ENCODE measurements around the gene MYL9.

Gene MYL9

DNA sequence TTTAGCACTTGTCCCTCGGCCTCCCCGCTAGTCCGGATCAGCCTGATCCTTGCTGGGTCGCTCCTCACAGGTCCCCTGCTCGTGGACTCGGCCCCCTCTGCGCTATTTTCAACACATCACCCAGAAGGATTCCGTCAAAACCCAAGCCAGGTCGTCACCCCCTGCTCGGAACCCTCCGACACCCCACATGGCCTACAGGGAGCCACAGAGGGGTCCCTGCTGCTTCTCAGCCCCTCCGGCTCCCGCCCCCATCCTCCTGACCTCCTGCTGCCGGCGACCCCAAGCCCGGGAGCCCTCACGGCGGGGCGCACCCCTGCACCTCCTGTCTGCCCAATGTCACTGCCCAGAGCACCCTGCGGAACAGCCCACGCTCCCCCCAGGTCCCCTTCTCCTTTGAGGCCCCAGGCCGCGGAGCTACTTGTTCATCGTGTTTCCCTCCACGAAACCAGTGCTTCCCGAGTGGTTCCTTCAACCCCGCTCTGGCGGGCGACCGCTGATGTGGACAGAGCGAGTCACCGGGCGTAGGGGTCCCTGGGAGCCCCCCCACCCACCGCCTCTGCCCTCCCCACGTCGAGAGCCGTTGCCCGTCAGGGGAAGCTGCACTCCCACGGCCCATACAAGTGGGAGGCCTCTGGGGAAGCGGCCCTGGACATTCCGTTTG is 638 bp upstream of the MYL9 start:
- H3K27ac ChIP-seq = peak overlapping the region; percentile 39; the same call in 1 of the 2 replicates
- TF ChIP-seq, protein P1, sequence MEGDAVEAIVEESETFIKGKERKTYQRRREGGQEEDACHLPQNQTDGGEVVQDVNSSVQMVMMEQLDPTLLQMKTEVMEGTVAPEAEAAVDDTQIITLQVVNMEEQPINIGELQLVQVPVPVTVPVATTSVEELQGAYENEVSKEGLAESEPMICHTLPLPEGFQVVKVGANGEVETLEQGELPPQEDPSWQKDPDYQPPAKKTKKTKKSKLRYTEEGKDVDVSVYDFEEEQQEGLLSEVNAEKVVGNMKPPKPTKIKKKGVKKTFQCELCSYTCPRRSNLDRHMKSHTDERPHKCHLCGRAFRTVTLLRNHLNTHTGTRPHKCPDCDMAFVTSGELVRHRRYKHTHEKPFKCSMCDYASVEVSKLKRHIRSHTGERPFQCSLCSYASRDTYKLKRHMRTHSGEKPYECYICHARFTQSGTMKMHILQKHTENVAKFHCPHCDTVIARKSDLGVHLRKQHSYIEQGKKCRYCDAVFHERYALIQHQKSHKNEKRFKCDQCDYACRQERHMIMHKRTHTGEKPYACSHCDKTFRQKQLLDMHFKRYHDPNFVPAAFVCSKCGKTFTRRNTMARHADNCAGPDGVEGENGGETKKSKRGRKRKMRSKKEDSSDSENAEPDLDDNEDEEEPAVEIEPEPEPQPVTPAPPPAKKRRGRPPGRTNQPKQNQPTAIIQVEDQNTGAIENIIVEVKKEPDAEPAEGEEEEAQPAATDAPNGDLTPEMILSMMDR (conservative IDR thresholded peaks at IDR 0.05) = no peak

DNA sequence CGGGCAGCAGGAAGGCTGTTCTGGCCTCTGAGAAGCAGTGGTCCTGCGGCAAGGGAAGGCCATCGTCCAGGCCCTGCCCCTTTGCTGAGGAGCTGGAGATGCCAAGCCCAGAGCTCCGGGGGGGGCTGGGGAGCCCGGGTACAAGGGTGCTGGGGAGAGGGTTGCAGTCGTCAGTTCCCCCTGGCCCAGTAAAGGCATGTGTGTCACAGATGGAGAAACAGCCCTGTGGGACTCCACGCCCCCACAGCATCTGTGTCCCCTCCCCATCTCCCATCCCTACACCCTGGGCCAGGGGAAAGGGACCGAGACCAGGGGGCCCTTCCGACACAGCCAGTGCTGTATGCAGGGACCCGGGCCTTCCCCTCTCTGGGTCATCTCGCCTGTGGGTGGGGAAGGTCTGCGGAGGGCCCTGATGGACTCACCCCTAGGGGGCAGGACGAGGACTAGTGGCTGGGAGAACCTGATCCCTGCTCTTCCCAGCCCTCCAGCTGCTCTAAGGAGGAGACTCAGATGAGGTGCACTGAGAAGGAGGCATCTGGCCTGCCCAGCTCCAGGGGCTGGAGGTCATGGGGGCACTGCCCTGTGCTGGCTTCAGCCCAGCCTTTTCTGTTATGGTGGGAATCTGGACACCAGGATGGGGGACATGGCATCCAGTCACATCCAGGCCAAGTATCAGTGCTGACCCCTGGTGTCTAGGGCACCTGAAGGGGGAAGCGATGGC is 609 bp downstream of the MYL9 start:
- TF ChIP-seq, protein P1 (conservative IDR thresholded peaks at IDR 0.05) = peak; percentile 44
- H3K27ac ChIP-seq = peak overlapping the region; percentile 39; the same call in 1 of the 2 replicates

DNA sequence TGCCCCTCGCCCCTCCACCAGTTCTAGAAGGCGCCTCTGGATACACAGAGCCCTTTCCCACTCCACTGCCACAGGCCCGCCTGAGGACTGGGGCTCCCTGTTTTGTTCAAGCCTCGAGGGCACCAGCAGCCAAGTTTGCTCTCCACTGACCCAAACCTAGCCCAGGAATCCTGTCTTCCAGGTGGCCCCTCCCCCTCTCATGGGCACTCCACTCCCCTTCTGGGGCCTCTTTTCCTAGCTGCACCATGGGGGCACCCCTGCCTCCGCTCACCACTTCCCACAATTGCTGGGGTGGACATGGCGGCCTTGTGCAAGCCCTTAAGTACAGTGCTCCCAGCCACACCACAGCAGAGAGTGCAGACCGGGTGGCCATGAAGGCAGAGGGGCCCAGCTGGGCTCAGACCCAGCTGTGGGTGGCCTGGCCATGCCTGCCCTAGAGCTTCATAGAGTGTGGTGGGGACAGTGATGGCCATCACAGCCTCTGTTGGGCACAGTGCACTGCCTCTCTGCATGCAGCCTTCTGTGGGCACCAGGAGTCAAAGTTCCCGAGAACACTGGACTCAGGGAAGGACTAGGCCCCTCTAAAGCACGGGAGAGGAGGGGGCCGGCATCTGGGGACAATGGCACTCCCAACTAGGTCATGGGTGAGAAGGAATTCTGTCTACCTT is 1.3 kb downstream of the MYL9 start:
- TF ChIP-seq, protein P1 (conservative IDR thresholded peaks at IDR 0.05) = no peak
- H3K27ac ChIP-seq = no peak overlapping the region

DNA sequence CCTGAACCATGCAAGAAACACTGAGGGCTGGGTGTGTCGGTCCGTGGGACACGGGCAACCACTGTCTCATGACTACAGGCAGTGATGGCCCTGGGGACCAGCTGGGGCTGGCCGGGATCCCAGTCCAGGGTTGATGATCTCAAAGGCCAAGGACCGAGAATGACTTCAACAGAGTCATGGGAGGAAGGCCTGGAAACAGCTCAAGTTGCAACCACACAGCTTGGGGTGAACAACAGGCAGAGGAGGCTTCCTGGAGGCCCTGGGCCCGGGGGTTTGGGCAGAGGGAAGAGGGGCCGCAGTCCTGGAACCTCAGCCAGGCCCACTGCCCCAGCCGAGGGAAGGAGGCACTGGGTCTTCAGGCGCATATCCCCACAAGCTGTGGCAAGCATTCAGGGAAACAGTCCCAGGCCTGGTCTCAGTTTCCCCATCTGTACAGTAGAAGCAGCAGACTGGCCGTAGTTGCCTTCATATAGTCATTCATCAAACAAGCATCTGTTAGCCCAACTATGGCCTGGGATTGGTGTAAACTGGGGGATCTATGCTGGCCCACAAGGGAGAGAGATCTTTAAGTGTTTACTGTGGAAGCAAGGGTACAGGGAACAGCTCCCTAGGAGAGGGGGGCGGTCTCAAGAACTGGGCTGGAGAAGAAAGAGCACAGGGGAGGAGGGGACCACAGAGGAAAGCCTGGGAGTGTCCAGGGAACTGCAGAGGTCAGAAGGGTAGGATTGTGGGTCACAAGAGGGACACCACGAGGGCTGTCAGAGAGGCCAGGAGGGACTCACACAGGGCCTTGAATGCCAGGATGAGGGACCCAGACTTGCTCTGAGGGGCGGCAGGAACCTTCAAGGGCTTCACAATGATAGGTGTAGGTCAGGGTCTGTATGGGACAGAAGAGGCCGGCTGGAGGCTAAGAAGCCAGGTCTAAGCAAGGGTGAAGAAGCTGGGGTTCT is 2.1 kb downstream of the MYL9 start:
- TF ChIP-seq, protein P1 (conservative IDR thresholded peaks at IDR 0.05) = no peak
- H3K27ac ChIP-seq = peak overlapping the region; percentile 23; the same call in 1 of the 2 replicates

DNA sequence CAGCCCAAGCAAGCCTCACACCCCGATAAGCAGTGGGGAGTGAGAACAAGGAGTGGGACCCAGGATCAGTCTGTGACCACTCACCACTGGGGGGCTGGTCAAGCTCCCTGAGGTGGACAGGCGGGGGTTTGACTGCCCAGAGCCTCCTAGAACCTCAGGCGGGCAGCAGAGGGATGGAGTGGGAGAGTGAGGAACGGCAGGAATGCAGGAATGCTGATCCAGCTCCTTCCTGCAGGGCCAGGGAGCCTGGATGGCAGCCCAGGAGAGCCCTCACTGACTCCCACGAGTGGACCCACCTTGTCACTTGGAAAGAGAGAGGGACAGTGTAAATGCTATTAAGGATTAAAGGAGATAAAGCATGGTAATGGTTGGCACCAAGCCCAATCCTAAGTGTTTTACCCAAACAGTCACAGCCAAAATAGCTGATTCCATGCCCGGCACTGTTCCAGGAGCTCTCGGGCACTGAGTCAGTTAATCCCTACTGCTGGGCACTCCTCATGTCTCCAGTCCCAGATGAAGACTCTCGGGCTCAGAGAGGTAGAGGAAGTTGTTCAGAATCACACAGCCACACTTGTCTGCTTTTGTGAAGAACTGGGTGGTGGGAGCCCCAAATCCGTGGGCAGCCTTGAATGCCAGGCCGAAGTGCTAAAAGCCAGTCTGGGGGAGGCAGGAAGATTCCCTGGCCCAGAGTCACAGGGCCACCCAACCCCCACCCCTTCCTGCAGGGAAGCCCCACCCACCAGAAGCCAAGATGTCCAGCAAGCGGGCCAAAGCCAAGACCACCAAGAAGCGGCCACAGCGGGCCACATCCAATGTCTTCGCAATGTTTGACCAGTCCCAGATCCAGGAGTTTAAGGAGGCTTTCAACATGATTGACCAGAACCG is 3.1 kb downstream of the MYL9 start:
- H3K27ac ChIP-seq = peak overlapping the region; percentile 23; the same call in 1 of the 2 replicates
- TF ChIP-seq, protein P1 (conservative IDR thresholded peaks at IDR 0.05) = no peak

DNA sequence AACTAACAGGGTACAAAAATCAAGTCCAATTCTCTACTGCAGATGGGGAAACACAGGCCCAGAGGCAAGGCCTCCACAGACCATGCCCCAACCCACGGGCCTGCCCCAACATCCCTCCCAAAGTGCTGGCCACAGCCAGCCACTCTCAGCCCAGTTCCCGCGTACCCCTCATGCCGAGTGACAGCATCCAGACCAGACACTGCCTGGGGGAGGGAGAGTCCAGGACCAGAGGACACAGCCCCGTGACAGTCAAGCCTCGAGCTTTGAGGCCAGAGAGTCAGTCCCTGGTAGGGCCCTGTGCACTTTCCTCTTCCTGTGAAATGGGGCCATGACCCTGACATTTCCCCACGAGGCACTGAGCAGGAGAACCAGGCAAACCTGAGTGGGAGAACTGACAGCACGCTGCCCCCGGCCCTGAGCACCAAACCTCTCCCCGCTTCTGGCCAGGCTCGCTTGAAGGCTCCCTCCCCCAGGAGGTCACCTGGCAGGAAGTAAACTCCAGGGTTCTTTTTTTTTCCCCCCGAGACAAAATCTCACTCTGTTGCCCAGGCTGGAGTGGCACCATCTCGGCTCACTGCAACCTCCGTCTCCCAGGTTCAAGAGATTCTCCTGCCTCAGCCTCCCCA is 4.9 kb downstream of the MYL9 start:
- no peak overlapping the region for H3K27ac ChIP-seq
- TF ChIP-seq, protein P1 (conservative IDR thresholded peaks at IDR 0.05) = no peak
